ENCODE measurements around the gene NCDN. TPM values are rescaled to one million over a fixed set of nuclear protein-coding genes. Genes with fewer than 3 reads are reported as not detected.

NCDN gene, protein sequence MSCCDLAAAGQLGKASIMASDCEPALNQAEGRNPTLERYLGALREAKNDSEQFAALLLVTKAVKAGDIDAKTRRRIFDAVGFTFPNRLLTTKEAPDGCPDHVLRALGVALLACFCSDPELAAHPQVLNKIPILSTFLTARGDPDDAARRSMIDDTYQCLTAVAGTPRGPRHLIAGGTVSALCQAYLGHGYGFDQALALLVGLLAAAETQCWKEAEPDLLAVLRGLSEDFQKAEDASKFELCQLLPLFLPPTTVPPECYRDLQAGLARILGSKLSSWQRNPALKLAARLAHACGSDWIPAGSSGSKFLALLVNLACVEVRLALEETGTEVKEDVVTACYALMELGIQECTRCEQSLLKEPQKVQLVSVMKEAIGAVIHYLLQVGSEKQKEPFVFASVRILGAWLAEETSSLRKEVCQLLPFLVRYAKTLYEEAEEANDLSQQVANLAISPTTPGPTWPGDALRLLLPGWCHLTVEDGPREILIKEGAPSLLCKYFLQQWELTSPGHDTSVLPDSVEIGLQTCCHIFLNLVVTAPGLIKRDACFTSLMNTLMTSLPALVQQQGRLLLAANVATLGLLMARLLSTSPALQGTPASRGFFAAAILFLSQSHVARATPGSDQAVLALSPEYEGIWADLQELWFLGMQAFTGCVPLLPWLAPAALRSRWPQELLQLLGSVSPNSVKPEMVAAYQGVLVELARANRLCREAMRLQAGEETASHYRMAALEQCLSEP
- 10 to 100 TPM; 21.0 to 39.0 TPM for total RNA-seq

DNA sequence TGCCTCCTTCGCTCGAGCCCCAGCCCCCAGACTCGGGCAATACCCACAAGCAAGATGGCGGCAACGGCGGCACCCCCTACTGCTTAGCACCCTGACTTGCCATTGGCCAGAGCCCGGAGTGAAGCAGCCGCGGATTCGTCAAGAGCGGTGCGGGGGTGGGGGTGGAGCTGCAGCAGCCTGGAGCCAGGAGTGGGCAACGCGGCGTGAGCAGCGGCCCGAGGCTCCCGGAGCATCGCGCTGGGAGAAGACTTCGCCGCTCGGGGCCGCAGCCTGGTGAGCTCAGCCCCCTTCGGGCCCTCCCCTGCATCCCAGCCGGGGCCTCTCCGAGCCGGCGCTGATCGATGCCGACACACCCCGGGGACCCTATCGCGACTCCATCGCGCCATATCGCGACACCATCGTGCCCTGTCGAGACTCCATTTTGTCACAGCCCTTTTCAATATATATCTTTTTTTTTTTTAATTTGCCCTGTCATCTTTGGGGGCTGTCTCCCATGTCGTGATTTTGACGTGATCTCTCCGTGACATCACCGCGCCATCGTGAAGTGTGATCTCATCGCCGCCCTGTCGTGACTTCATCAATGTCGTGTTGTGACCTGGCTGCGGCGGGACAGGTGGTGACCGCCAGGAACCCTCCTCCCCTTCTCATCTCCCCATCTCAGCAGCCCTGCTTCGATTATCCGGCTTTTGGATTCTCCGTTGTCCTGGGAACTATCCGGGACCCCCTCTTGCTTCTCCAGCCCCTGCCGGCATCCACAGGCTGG is at the start of gene NCDN:
TSS of gene NCDN (plus strand) at position 189 of the 763 bp plus-strand sequence. CDS start at position 581, 392 bp downstream.
- Histone ChIP-seq H3K36me3 (peaks cover 2% of the 10 kb centered on the region), H3K4me1 (ENCODE audit: control insufficient read depth in 1 of 2, low read depth in 2 of 2) (peaks cover 20 to 56% of the 10 kb centered on the region in 2 donors), H3K27ac (peak within 1 kb of the TSS; percentile 85 to 94), H3K9me3 (no peaks in the 10 kb centered on the region), H3K4me3 (peak within 1 kb of the TSS; percentile 94), H3K27me3 (replicated peaks; ENCODE audit: insufficient read depth) (no peaks in the 10 kb centered on the region)
- peak; percentile 85 for ATAC-seq (ENCODE audit: insufficient number of reproducible peaks, low FRiP score, low read depth)
- TF ChIP-seq, protein P1, sequence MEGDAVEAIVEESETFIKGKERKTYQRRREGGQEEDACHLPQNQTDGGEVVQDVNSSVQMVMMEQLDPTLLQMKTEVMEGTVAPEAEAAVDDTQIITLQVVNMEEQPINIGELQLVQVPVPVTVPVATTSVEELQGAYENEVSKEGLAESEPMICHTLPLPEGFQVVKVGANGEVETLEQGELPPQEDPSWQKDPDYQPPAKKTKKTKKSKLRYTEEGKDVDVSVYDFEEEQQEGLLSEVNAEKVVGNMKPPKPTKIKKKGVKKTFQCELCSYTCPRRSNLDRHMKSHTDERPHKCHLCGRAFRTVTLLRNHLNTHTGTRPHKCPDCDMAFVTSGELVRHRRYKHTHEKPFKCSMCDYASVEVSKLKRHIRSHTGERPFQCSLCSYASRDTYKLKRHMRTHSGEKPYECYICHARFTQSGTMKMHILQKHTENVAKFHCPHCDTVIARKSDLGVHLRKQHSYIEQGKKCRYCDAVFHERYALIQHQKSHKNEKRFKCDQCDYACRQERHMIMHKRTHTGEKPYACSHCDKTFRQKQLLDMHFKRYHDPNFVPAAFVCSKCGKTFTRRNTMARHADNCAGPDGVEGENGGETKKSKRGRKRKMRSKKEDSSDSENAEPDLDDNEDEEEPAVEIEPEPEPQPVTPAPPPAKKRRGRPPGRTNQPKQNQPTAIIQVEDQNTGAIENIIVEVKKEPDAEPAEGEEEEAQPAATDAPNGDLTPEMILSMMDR (IDR thresholded peaks at IDR 0.05): no peak
- peak; percentile 92 for DNase-seq (ENCODE audit: low spot score)

DNA sequence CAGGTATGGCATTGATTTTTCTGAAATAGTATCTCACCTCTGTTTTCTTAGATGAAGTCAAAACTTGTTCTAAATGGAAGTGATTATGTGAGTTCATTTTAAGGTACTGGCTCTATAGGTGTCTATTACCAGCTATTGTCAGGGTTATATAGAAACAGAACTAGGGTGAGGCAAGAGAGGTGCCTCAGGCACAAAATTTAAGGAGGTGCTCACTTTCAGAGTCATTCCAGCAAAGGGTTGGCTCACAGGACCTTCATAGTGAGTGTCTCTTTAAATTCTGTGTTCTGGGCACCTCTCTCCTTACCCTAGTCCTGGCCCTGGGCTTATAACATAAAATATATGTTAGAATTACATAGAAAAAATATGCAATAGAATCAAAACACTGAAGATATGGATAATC is 49.7 kb upstream of the NCDN start:
- Histone ChIP-seq H3K36me3 (no peaks in the 10 kb centered on the region), H3K27ac (no peak overlapping the region), H3K4me1 (ENCODE audit: control insufficient read depth in 1 of 2, low read depth in 2 of 2) (peaks cover 6 to 30% of the 10 kb centered on the region in 2 donors), H3K27me3 (replicated peaks; ENCODE audit: insufficient read depth) (no peaks in the 10 kb centered on the region), H3K9me3 (no peaks in the 10 kb centered on the region), H3K4me3 (no peak overlapping the region)
- TF ChIP-seq, protein P1 (IDR thresholded peaks at IDR 0.05): no peak
- ATAC-seq (ENCODE audit: insufficient number of reproducible peaks, low FRiP score, low read depth): no peak
- no peak for DNase-seq (ENCODE audit: low spot score)

DNA sequence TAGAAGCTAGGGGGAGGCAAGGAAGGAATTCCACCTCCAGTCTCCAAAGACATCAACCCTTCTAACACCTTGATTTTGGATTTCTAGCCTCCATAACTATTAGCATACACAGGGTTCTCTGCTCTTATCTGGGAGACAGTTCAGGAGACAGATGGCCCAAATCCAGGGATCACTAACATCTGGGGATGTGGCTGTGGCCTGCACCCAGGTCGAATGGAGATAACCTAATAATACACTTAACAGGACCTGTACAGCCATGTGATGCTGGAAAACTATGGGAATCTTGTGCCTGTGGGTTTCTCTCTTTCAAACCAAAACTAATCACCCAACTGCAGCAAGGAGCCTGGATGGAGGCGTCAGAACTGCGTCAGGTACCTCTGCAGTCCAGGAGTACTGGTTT is 48.0 kb upstream of the NCDN start:
- Histone ChIP-seq H3K36me3 (no peaks in the 10 kb centered on the region), H3K4me3 (no peak overlapping the region), H3K9me3 (no peaks in the 10 kb centered on the region), H3K27ac (no peak overlapping the region), H3K4me1 (ENCODE audit: control insufficient read depth in 1 of 2, low read depth in 2 of 2) (peaks cover 6 to 30% of the 10 kb centered on the region in 2 donors), H3K27me3 (replicated peaks; ENCODE audit: insufficient read depth) (no peaks in the 10 kb centered on the region)
- no peak for ATAC-seq (ENCODE audit: insufficient number of reproducible peaks, low FRiP score, low read depth)
- DNase-seq (ENCODE audit: low spot score): no peak
- TF ChIP-seq, protein P1 (IDR thresholded peaks at IDR 0.05): no peak

DNA sequence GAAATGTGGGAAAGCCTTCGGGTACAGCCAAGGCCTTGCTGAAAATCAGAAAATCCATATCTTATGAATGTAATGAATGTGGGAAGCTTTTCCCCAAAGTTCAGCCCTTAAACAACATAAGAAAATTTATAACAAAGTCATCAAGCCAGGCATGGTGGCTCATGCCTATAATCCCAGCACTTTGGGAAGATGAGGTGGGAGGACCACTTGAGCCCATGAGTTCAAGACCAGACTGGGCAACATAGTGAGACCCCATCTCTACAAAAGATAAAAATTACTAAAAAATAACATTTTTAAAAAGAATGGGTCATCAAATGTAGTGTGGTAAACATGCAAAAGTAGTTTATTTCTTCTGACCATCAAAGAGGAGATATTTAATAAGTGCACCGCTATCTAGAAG is 46.3 kb upstream of the NCDN start:
- no peak for DNase-seq (ENCODE audit: low spot score)
- no peak for ATAC-seq (ENCODE audit: insufficient number of reproducible peaks, low FRiP score, low read depth)
- H3K27ac ChIP-seq: no peak overlapping the region
- peaks cover 6 to 22% of the 10 kb centered on the region in 2 donors for H3K4me1 ChIP-seq (ENCODE audit: control insufficient read depth in 1 of 2, low read depth in 2 of 2)
- H3K36me3 ChIP-seq: no peaks in the 10 kb centered on the region
- peaks cover 4% of the 10 kb centered on the region for H3K9me3 ChIP-seq
- TF ChIP-seq, protein P1 (IDR thresholded peaks at IDR 0.05): no peak
- H3K27me3 ChIP-seq (replicated peaks; ENCODE audit: insufficient read depth): no peaks in the 10 kb centered on the region
- no peak overlapping the region for H3K4me3 ChIP-seq

DNA sequence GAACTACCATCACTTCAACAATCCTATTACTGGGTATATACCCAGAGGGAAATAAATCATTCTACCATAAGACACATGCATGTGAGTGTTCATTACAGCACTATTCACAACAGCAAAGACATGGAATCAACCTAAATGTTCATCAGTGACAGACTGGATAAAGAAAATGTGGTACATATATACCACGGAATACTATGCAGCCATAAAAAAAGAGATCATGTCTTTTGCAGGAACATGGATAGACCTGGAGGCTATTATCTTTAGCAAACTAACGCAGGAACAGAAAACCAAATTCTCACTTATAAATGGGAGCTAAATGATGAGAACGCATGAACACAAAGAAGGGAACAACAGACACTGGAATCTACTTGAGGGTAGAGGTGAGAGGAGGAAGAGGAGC is 39.4 kb upstream of the NCDN start:
- Histone ChIP-seq H3K4me3 (no peak overlapping the region), H3K27ac (no peak overlapping the region), H3K9me3 (peaks cover 9% of the 10 kb centered on the region), H3K27me3 (replicated peaks; ENCODE audit: insufficient read depth) (no peaks in the 10 kb centered on the region), H3K36me3 (no peaks in the 10 kb centered on the region), H3K4me1 (ENCODE audit: control insufficient read depth in 1 of 2, low read depth in 2 of 2) (no peaks in the 10 kb centered on the region)
- DNase-seq (ENCODE audit: low spot score) (no peak), ATAC-seq (ENCODE audit: insufficient number of reproducible peaks, low FRiP score, low read depth) (no peak)
- TF ChIP-seq, protein P1 (IDR thresholded peaks at IDR 0.05): no peak
